GM12865 (cell line): Measurements from ENCODE around the gene ETV6.

Source experiments
- DNase-seq: peaks from one replicate; pipeline ENCODE4 v3.0.0; 2010; ENCODE audit warnings: low read depth
- H3K4me3 ChIP-seq: 2 replicates; pipeline ENCODE4 v1.5.1; 2011; ENCODE audit warnings: mild to moderate bottlenecking, low read depth, low read length, control low read depth
- TF ChIP-seq, protein P1 (sequence below): IDR thresholded peaks from 2 replicates; pipeline ENCODE4 v1.5.1; 2011; ENCODE audit warnings: low read length, control low read depth, low read depth, inconsistent platforms; ENCODE audit not compliant: insufficient read depth; ENCODE audit errors: missing control alignments

ETV6 gene

DNA sequence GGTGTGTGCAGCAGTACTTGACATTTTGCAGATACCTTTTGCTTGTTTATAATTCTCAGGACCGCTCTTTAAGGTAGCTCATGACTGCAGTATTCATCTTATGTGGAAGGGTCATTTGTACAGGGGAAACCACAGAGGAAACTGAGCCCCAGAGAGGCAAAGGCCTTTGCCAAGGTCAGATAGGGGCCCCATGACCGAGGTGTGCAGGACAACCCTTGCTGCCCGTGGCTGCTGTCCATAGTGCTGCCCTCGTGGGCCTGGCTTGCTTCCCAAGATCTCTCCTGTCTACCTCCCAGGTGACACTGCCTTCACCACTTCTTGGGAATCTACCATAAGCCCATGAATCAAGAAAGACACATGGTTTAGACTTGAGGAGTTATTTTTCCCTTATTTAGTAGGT is 222.6 kb downstream of the ETV6 start:
- DNase-seq: no peak
- H3K4me3 ChIP-seq: no peak overlapping the region
- TF ChIP-seq, protein P1, sequence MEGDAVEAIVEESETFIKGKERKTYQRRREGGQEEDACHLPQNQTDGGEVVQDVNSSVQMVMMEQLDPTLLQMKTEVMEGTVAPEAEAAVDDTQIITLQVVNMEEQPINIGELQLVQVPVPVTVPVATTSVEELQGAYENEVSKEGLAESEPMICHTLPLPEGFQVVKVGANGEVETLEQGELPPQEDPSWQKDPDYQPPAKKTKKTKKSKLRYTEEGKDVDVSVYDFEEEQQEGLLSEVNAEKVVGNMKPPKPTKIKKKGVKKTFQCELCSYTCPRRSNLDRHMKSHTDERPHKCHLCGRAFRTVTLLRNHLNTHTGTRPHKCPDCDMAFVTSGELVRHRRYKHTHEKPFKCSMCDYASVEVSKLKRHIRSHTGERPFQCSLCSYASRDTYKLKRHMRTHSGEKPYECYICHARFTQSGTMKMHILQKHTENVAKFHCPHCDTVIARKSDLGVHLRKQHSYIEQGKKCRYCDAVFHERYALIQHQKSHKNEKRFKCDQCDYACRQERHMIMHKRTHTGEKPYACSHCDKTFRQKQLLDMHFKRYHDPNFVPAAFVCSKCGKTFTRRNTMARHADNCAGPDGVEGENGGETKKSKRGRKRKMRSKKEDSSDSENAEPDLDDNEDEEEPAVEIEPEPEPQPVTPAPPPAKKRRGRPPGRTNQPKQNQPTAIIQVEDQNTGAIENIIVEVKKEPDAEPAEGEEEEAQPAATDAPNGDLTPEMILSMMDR: no peak

DNA sequence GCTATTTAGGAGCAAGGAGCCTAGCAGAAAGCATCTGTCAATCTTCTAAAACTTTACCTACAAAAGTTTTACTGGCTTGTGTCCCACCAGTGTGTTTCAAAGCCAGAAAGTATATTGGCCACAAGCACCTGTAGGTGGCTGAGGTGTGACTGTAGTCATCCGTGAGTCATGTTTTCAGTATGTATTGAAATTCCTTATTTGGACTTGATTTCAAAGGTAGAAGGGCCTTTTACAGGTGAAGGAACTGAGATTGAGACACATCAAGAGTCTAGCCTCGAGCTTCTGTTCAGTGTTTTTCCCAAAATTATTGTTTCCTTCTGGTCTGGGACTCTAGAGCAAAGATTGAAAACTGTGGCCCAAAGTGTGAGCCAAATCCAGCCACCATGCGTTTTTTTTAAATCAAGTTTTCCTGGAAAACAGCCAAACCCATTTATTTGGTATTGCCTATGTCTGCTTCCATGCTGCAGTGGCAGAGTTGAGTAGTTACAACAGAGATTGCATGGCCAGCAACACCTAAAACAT is 226.0 kb downstream of the ETV6 start:
- TF ChIP-seq, protein P1: no peak
- no peak overlapping the region for H3K4me3 ChIP-seq
- DNase-seq: peak; percentile 38

DNA sequence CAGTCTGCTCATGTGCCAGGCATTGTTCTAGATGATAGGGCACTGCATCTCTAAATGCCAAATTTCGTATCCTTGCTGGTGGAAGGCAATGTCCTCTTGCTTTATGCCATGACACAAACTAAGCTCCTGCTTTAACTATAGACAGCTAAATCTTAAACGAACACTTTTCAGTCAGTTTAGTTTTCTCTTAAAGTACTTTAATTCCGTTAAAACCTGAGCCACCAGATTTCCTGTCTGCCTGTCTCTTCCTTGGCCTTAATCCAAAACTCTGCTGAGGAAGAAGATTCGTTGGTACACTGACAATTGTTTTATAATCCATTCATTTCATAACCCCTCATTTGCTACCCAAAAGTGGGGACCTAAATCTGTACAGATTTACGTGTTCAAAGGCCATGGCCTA is 226.8 kb downstream of the ETV6 start:
- no peak for DNase-seq

DNA sequence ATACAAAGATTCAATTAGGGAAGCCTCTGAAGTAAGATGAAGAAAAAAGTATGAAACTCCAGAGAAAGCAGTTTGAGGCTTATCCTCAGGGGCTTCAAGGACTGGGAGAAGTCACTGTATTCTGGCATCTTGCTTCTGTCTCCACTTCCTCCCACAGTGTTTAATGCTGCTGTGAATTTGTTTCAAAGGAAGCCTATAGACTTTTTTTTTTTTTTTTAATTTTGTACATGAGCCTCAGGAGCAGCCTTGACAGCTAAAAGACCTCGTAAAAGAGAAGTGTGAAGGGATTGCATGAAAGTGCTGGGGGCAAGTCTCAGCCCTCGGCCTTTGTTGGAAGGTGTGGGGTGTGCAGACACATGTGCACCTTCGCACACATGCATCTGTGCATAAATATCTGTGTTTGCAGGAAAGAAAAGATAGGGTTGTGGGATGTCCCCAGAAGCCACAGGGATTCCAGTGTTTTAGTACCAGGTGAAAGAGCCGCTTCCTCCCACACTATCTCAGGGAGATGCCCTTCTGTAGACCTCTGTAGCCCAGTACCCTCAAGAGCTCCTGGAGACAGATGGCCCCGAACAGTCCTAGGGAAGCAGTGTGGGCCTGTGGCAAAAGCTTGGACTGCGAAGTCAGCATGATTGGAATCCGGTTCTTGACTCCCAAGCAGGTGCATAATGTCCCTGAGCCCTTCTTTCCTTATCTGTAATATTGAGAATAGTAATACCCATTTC is 227.8 kb downstream of the ETV6 start:
- TF ChIP-seq, protein P1: no peak

More for the DNA sequence above, 226.8 kb downstream of the ETV6 start:
- no peak overlapping the region for H3K4me3 ChIP-seq
- TF ChIP-seq, protein P1: no peak

DNA sequence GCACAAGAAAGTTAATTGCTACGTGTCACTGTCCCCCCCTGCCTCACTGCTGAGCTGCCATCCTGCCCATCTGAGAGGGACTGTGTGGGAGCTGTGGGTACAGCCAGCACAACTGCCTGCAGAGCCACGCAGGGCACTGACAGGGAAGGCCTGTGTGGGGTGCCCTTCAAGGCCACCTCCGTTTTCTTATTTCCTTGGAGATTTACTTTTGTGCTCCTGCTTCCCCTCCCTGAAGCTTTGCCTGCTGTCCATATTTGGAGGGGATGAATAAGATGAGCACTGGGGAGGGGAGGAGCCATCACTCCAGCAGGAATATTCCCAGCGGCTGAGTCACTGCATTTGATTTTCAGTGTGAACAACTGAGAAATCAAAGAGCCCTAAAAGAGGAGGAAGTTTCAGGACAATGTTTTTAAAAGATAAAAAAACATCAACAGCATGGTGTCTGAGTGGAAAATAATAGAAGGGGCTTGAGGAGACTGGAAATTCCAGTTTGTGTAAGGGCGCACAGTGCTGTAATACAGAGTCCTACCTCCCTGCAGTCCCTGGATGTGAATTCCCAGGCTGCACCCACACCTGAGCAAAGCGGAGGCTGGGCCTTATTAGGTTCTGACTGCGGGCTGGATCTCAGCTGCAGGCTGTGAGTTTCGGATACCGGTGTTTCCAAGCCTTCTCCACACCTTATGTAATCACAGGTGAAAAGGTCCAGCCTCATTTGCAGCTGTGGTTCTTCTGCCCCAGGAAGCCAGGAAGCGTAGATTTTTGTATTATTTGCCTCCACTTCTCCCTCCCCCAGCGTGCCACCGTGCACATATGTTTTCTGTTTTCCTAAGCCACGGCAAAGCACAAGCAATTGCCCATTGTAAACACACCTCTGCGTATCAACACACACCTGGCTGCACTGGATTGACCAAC is 228.7 kb downstream of the ETV6 start:
- DNase-seq: no peak
- TF ChIP-seq, protein P1: no peak

More for the DNA sequence above, 227.8 kb downstream of the ETV6 start:
- no peak for DNase-seq
- no peak overlapping the region for H3K4me3 ChIP-seq

DNA sequence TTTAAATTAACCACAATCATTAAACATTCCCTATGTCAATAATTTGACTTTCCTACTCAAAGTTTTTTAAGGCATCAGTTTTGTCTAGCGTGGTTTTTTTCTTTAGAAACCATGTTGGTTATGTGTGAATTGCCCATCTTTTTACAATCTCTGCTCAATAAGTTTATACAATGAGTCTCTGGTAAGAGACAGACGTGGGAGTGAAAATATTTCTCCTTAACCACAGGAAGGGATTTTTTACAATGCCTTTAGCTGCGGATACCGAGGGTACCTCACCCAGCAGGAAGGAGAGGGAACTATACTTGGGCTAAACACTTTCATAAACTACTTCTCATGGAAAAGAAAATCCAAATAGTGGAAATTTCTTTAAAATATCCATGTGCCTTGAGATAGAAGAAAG is 229.8 kb downstream of the ETV6 start:
- no peak for DNase-seq
- no peak overlapping the region for H3K4me3 ChIP-seq
- TF ChIP-seq, protein P1: no peak

More for the DNA sequence above, 228.7 kb downstream of the ETV6 start:
- no peak overlapping the region for H3K4me3 ChIP-seq
